Bronchial epithelial cell (primary cell): ENCODE results near the gene UCHL3. TPM values are rescaled to one million over a fixed set of nuclear protein-coding genes. Genes with fewer than 3 reads are reported as not detected.

Experiments
- DNase-seq: peaks from one replicate; pipeline ENCODE4 v3.0.0-alpha.2; 2010; ENCODE audit warnings: low read depth
- FAIRE-seq: peaks from 2 replicates; lab custom pipeline; 2011; peaks lifted over from hg19 to GRCh38; lab: Jason Lieb, UNC
- H3K27me3 ChIP-seq: 2 replicates; pipeline ENCODE4 v1.5.1; 2011; ENCODE audit warnings: low read length; ENCODE audit not compliant: control insufficient read depth, insufficient read depth
- H3K36me3 ChIP-seq: 2 replicates; pipeline ENCODE4 v1.5.1; 2011; ENCODE audit warnings: low read length; ENCODE audit not compliant: control insufficient read depth, insufficient read depth
- H3K4me3 ChIP-seq: 2 replicates; pipeline ENCODE4 v1.5.1; 2011; ENCODE audit warnings: mild to moderate bottlenecking, low read depth, low read length, control low read depth
- CTCF ChIP-seq: IDR thresholded peaks from 2 replicates; pipeline ENCODE4 v1.5.1; 2011; ENCODE audit warnings: mild to moderate bottlenecking, moderate library complexity, low read length, control low read depth, inconsistent platforms; ENCODE audit not compliant: insufficient read depth, severe bottlenecking
- total RNA-seq: library from RNA; depleted of rRNA; stranded (reverse); fragments of >200 nt; gene quantifications from 2 replicates; pipeline ENCODE4 v1.2.1, GENCODE V29; 2014

UCHL3 gene
- total RNA-seq, 1 donor from 2014 or later, result 74.5 TPM

GRCh38 chr13:75596657-75597182, 47.1 kb downstream of the UCHL3 start:
- H3K4me3 ChIP-seq, result no peak overlapping the region
- TF ChIP-seq CTCF, result no peak
- DNase-seq (no peak), FAIRE-seq (no peak)
- H3K27me3 ChIP-seq, result no peaks in the 10 kb centered on the region
- H3K36me3 ChIP-seq, result no peaks in the 10 kb centered on the region

GRCh38 chr13:75600371-75600770, 50.8 kb downstream of the UCHL3 start:
- TF ChIP-seq CTCF, result no peak
- FAIRE-seq (no peak), DNase-seq (no peak)
- Histone ChIP-seq H3K27me3 (no peaks in the 10 kb centered on the region), H3K36me3 (peaks cover 3% of the 10 kb centered on the region), H3K4me3 (no peak overlapping the region)

GRCh38 chr13:75603038-75603437, 53.4 kb downstream of the UCHL3 start:
- no peak for TF ChIP-seq CTCF
- DNase-seq (no peak), FAIRE-seq (no peak)
- Histone ChIP-seq H3K36me3 (peaks cover 3% of the 10 kb centered on the region), H3K4me3 (no peak overlapping the region), H3K27me3 (no peaks in the 10 kb centered on the region)

GRCh38 chr13:75607447-75607846, 57.9 kb downstream of the UCHL3 start:
- DNase-seq (peak; percentile 33), FAIRE-seq (no peak)
- TF ChIP-seq CTCF, result no peak
- H3K4me3 ChIP-seq, result no peak overlapping the region
- H3K27me3 ChIP-seq, result no peaks in the 10 kb centered on the region
- H3K36me3 ChIP-seq, result peaks cover 1% of the 10 kb centered on the region

GRCh38 chr13:75610466-75610865, 60.9 kb downstream of the UCHL3 start:
- no peaks in the 10 kb centered on the region for H3K27me3 ChIP-seq
- TF ChIP-seq CTCF, result no peak
- FAIRE-seq (no peak), DNase-seq (peak; percentile 26)
- H3K4me3 ChIP-seq, result no peak overlapping the region
- H3K36me3 ChIP-seq, result no peaks in the 10 kb centered on the region

- Histone ChIP-seq H3K27me3 (no peaks in the 10 kb centered on the region), H3K4me3 (no peak overlapping the region), H3K36me3 (no peaks in the 10 kb centered on the region)
- DNase-seq (no peak), FAIRE-seq (no peak)
- TF ChIP-seq CTCF, result no peak
These were observed 62.8 kb downstream of the UCHL3 start for GRCh38 chr13:75612354-75612753.
